PC-3 (cell line): ENCODE measurements around the gene CRISP1. TPM values are rescaled to one million over a fixed set of nuclear protein-coding genes. Genes with fewer than 3 reads are reported as not detected.

ENCODE experiments used
- ATAC-seq: fragments of 200-7000 bp; cut with Tn5 transposase; 2 replicates; pipeline ENCODE4 v1.9.1; 2020; ENCODE audit warnings: mild to moderate bottlenecking, moderate library complexity
- BruUV-seq: library from RNA; stranded (reverse); fragments of 400-500 nt; replicated peaks from 2 replicates; lab custom pipeline; 2021; lab: Mats Ljungman, UMichigan
- CTCF ChIA-PET: fragments of 300-600 bp; sonication (Branson Sonifier 250); formaldehyde crosslinking; loops from one replicate; lab custom pipeline; 2022; ENCODE audit warnings: antibody characterized with exemption; lab: Charles Lee
- POLR2A ChIA-PET: fragments of 300-600 bp; sonication (Branson Sonifier 250); formaldehyde crosslinking; loops from one replicate; lab custom pipeline; 2022; ENCODE audit warnings: antibody characterized with exemption; ENCODE audit not compliant: unreplicated experiment; lab: Charles Lee
- DNase-seq: peaks from one replicate; pipeline ENCODE4 v3.0.0-alpha.2; 2015
- H2AFZ ChIP-seq: fragments of 300-600 bp; sonication (generic); 2 replicates; pipeline ENCODE4 v1.6.0; 2016; ENCODE audit warnings: antibody characterized with exemption, low read length
- H3F3A ChIP-seq: fragments of 300-600 bp; sonication (generic); one replicate; pipeline ENCODE4 v1.6.0; 2017; ENCODE audit warnings: antibody characterized with exemption, low read length, control low read depth, mild to moderate bottlenecking; ENCODE audit not compliant: unreplicated experiment
- H3K27ac ChIP-seq: fragments of 300-600 bp; sonication (generic); 2 replicates; pipeline ENCODE4 v1.5.1; 2016; ENCODE audit warnings: mild to moderate bottlenecking, low read length
- H3K27me3 ChIP-seq: fragments of 300-600 bp; sonication (generic); 2 replicates; pipeline ENCODE4 v1.6.1; 2016; ENCODE audit warnings: low read length, mixed read lengths
- H3K36me3 ChIP-seq: fragments of 300-600 bp; sonication (generic); 2 replicates; pipeline ENCODE4 v1.6.1; 2016; ENCODE audit warnings: low read depth, mixed run types, low read length, mixed read lengths
- H3K4me1 ChIP-seq: fragments of 300-600 bp; sonication (generic); 2 replicates; pipeline ENCODE4 v1.5.1; 2016; ENCODE audit warnings: low read length; ENCODE audit not compliant: insufficient read depth
- H3K4me2 ChIP-seq: fragments of 300-600 bp; sonication (generic); 2 replicates; pipeline ENCODE4 v1.6.0; 2016; ENCODE audit warnings: low read length
- H3K4me3 ChIP-seq: fragments of 300-600 bp; sonication (generic); 2 replicates; pipeline ENCODE4 v1.5.1; 2016; ENCODE audit warnings: mild to moderate bottlenecking, low read length, mixed read lengths
- H3K79me2 ChIP-seq: fragments of 300-600 bp; sonication (generic); 2 replicates; pipeline ENCODE4 v1.6.1; 2017; ENCODE audit warnings: low read length, mixed read lengths
- H3K9ac ChIP-seq: fragments of 300-600 bp; sonication (generic); 2 replicates; pipeline ENCODE4 v1.6.0; 2016; ENCODE audit warnings: mild to moderate bottlenecking, low read length
- H3K9me2 ChIP-seq: fragments of 300-600 bp; sonication (generic); replicated peaks from 2 replicates; pipeline ENCODE4 v1.6.1; 2016; ENCODE audit warnings: mixed run types, low read length, mixed read lengths
- H3K9me3 ChIP-seq: fragments of 300-600 bp; sonication (generic); 2 replicates; pipeline ENCODE4 v1.6.1; 2016; ENCODE audit warnings: low read length, mixed read lengths
- H4K20me1 ChIP-seq: fragments of 300-600 bp; sonication (generic); 2 replicates; pipeline ENCODE4 v1.6.1; 2016; ENCODE audit warnings: low read length, mixed read lengths
- CTCF ChIP-seq: fragments of 300-600 bp; sonication (generic); conservative IDR thresholded peaks from 2 replicates; pipeline ENCODE4 v1.5.1; 2017; ENCODE audit warnings: antibody characterized with exemption, low read depth, mild to moderate bottlenecking, low read length
- EZH2 ChIP-seq: fragments of 300-600 bp; sonication (generic); IDR thresholded peaks from one replicate; pipeline ENCODE4 v1.6.1; 2017; ENCODE audit warnings: antibody characterized with exemption, mild to moderate bottlenecking, low read length; ENCODE audit not compliant: unreplicated experiment
- EZH2phosphoT487 ChIP-seq: fragments of 300-600 bp; sonication (generic); IDR thresholded peaks from 2 replicates; pipeline ENCODE4 v1.6.1; 2018; ENCODE audit warnings: mild to moderate bottlenecking, antibody characterized with exemption, low read length, borderline replicate concordance
- intact Hi-C: fragments of 100-400 bp; cut with micrococcal nuclease; formaldehyde crosslinking; loops from 2 replicates; pipeline ENCODE4 v1.9.0; 2023
- total RNA-seq: library from RNA; depleted of rRNA; stranded (reverse); fragments of >200 nt; gene quantifications from 2 replicates; pipeline ENCODE4 v1.2.3, GENCODE V29; 2014; rRNA removed

The CRISP1 gene
- total RNA-seq, 1 experiment from 2014 or later, result not detected

DNA sequence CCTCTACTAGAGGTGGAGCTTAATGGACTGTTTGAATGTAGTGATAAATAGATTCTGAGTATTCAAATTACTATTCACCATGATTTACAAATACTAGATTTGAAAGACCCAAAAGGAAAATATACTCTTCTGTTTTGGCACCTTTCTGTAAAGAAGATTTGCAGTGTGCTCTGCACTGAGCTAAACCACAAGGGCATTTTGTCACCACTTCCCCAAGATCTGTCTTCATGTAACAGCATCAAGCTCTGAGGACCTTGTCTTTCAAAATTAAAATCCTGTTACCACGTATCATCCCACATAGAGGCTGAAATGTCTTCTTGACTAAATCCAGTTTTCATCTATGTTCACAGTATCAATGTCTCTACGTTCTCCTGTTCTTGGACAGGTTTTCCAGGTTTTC is 76.0 kb downstream of the CRISP1 start:
- CTCF ChIA-PET, result no interaction called here
- H4K20me1 ChIP-seq, result no peaks in the 10 kb centered on the region
- H3K9ac ChIP-seq, result no peak overlapping the region
- H3K36me3 ChIP-seq, result no peaks in the 10 kb centered on the region
- ATAC-seq (no peak), DNase-seq (no peak)
- intact Hi-C loops, result no loop called here
- TF ChIP-seq EZH2 (no peak), EZH2phosphoT487 (no peak), CTCF (no peak)
- no peaks in the 10 kb centered on the region for H3K4me1 ChIP-seq
- H3F3A ChIP-seq, result no peaks in the 10 kb centered on the region
- POLR2A ChIA-PET, result no interaction called here
- H3K9me3 ChIP-seq, result no peaks in the 10 kb centered on the region
- H3K27me3 ChIP-seq, result no peaks in the 10 kb centered on the region
- no peak overlapping the region for H2AFZ ChIP-seq
- no peak overlapping the region for H3K27ac ChIP-seq
- no TSS peak for BruUV-seq
- no peaks in the 10 kb centered on the region for H3K79me2 ChIP-seq
- no peaks in the 10 kb centered on the region for H3K9me2 ChIP-seq
- H3K4me3 ChIP-seq, result no peak overlapping the region
- no peak overlapping the region for H3K4me2 ChIP-seq

GRCh38 chr6:49787176-49787575 is 79.2 kb downstream of the CRISP1 start, which contains the start of gene PGK2:
Gene PGK2 (minus strand): TSS chr6:49787285. CDS start chr6:49787187, 98 bp downstream.
- H3K4me3 ChIP-seq, result no peak within 1 kb of the TSS
- no peaks in the 10 kb centered on the region for H3K36me3 ChIP-seq
- no peak within 1 kb of the TSS for H3K27ac ChIP-seq
- H3K9me2 ChIP-seq, result no peaks in the 10 kb centered on the region
- H3F3A ChIP-seq, result no peaks in the 10 kb centered on the region
- CTCF ChIA-PET, result no interaction called here
- ATAC-seq, result no peak
- intact Hi-C loops, result no loop called here
- DNase-seq, result peak; percentile 33
- no peak within 1 kb of the TSS for H3K4me2 ChIP-seq
- H3K9ac ChIP-seq, result no peak within 1 kb of the TSS
- no peaks in the 10 kb centered on the region for H3K9me3 ChIP-seq
- H3K4me1 ChIP-seq, result no peaks in the 10 kb centered on the region
- POLR2A ChIA-PET, result no interaction called here
- no peak within 1 kb of the TSS for H2AFZ ChIP-seq
- no TSS peak for BruUV-seq
- TF ChIP-seq CTCF (no peak), EZH2phosphoT487 (no peak), EZH2 (no peak)
- H3K27me3 ChIP-seq, result no peaks in the 10 kb centered on the region
- no peaks in the 10 kb centered on the region for H3K79me2 ChIP-seq
- H4K20me1 ChIP-seq, result no peaks in the 10 kb centered on the region

- Histone ChIP-seq H3K9ac (no peak overlapping the region), H4K20me1 (no peaks in the 10 kb centered on the region), H3K4me1 (no peaks in the 10 kb centered on the region), H3K27ac (no peak overlapping the region), H3K79me2 (no peaks in the 10 kb centered on the region), H3K9me2 (no peaks in the 10 kb centered on the region), H3K27me3 (no peaks in the 10 kb centered on the region), H3F3A (no peaks in the 10 kb centered on the region), H2AFZ (no peak overlapping the region), H3K4me2 (no peak overlapping the region), H3K36me3 (no peaks in the 10 kb centered on the region), H3K4me3 (no peak overlapping the region), H3K9me3 (no peaks in the 10 kb centered on the region)
- DNase-seq (no peak), ATAC-seq (no peak)
- BruUV-seq, result no TSS peak
- ChIA-PET CTCF (no interaction called here), POLR2A (no interaction called here)
- TF ChIP-seq EZH2phosphoT487 (no peak), CTCF (no peak), EZH2 (no peak)
- intact Hi-C loops, result no loop called here
These were observed 82.1 kb downstream of the CRISP1 start for GRCh38 chr6:49784272-49784671.

Other genes starting within 250 kb of the CRISP1 start
- gene RHAG, start 229.7 kb downstream of the CRISP1 start, total RNA-seq, result not detected in 2 replicates
- not detected in 2 replicates for gene CRISP2, start 153.0 kb downstream of the CRISP1 start, total RNA-seq
- not detected in 2 replicates for gene CRISP3, start 122.1 kb downstream of the CRISP1 start, total RNA-seq
- not detected in 2 replicates for gene PGK2, start 79.2 kb downstream of the CRISP1 start, total RNA-seq
- not detected in 2 replicates for gene DEFB114, start 97.6 kb upstream of the CRISP1 start, total RNA-seq
- gene DEFB113, start 103.1 kb upstream of the CRISP1 start, total RNA-seq, result not detected in 2 replicates
- not detected in 2 replicates for gene DEFB110, start 155.5 kb upstream of the CRISP1 start, total RNA-seq
- not detected in 2 replicates for gene DEFB112, start 183.4 kb upstream of the CRISP1 start, total RNA-seq